Type B pancreatic cell (in vitro differentiated cells): ENCODE measurements around the gene CATSPER1. TPM values are rescaled to one million over a fixed set of nuclear protein-coding genes. Genes with fewer than 3 reads are reported as not detected.
"Not testable (repeated sequence)": the region's sequence is repeated elsewhere in the genome, so short reads cannot be mapped to it uniquely, and the experiment has no call there.

Experiments used
- DNase-seq: peaks from one replicate; pipeline ENCODE4 v3.0.0; 2021; ENCODE audit warnings: mixed read lengths; ENCODE audit not compliant: unreplicated experiment; ENCODE audit errors: extremely low spot score
- H3K27ac Mint-ChIP-seq: 2 replicates; pipeline ENCODE4 v1.8.0; 2021; ENCODE audit warnings: mild to moderate bottlenecking, mixed read lengths
- H3K27me3 Mint-ChIP-seq: 2 replicates; pipeline ENCODE4 v1.8.0; 2021; ENCODE audit warnings: mixed read lengths
- H3K36me3 Mint-ChIP-seq: 2 replicates; pipeline ENCODE4 v1.8.0; 2021; ENCODE audit warnings: mixed read lengths
- H3K4me1 Mint-ChIP-seq: one replicate; pipeline ENCODE4 v1.8.0; 2021; ENCODE audit warnings: mixed read lengths; ENCODE audit not compliant: unreplicated experiment
- H3K4me3 Mint-ChIP-seq: 2 replicates; pipeline ENCODE4 v1.8.0; 2021; ENCODE audit warnings: mild to moderate bottlenecking, mixed read lengths
- H3K9me3 Mint-ChIP-seq: 2 replicates; pipeline ENCODE4 v1.8.0; 2021; ENCODE audit warnings: mixed read lengths
- CTCF ChIP-seq: fragments of 200-600 bp; sonication (generic); conservative IDR thresholded peaks from 2 replicates; pipeline ENCODE4 v1.5.0; 2021; ENCODE audit warnings: antibody characterized with exemption, mild to moderate bottlenecking
- total RNA-seq: library from RNA; stranded (reverse); gene quantifications from 2 replicates; pipeline ENCODE4 v1.2.1, GENCODE V29; 2021; ENCODE audit warnings: low replicate concordance

The CATSPER1 gene
- total RNA-seq, 1 donor from 2014 or later: not detected

GRCh38 chr11:66037327-66037726, 11.0 kb upstream of the CATSPER1 start:
- Mint-ChIP-seq H3K36me3 (no peaks in the 10 kb centered on the region), H3K9me3 (no peaks in the 10 kb centered on the region), H3K27me3 (peaks cover 6% of the 10 kb centered on the region), H3K4me3 (no peak overlapping the region), H3K27ac (no peak overlapping the region), H3K4me1 (no peaks in the 10 kb centered on the region)
- no peak for DNase-seq
- no peak for TF ChIP-seq CTCF

- DNase-seq: no peak
- peaks cover 7% of the 10 kb centered on the region for H3K27me3 Mint-ChIP-seq
- no peaks in the 10 kb centered on the region for H3K4me1 Mint-ChIP-seq
- no peak overlapping the region for H3K27ac Mint-ChIP-seq
- no peak for TF ChIP-seq CTCF
- no peaks in the 10 kb centered on the region for H3K9me3 Mint-ChIP-seq
- no peaks in the 10 kb centered on the region for H3K36me3 Mint-ChIP-seq
- no peak overlapping the region for H3K4me3 Mint-ChIP-seq
These were observed 10.0 kb upstream of the CATSPER1 start for GRCh38 chr11:66036334-66036710.

GRCh38 chr11:66035653-66036333, 9.5 kb upstream of the CATSPER1 start:
- Mint-ChIP-seq H3K4me1 (no peaks in the 10 kb centered on the region), H3K9me3 (no peaks in the 10 kb centered on the region), H3K27me3 (peaks cover 8% of the 10 kb centered on the region), H3K36me3 (no peaks in the 10 kb centered on the region), H3K4me3 (no peak overlapping the region), H3K27ac (no peak overlapping the region)
- DNase-seq: no peak
- TF ChIP-seq CTCF: no peak

- no peak overlapping the region for H3K27ac Mint-ChIP-seq
- no peaks in the 10 kb centered on the region for H3K4me1 Mint-ChIP-seq
- no peaks in the 10 kb centered on the region for H3K9me3 Mint-ChIP-seq
- no peak for DNase-seq
- no peak overlapping the region for H3K4me3 Mint-ChIP-seq
- H3K36me3 Mint-ChIP-seq: no peaks in the 10 kb centered on the region
- H3K27me3 Mint-ChIP-seq: peaks cover 11% of the 10 kb centered on the region
- TF ChIP-seq CTCF: no peak
These were observed 6.9 kb upstream of the CATSPER1 start for GRCh38 chr11:66032957-66033735.

GRCh38 chr11:66023186-66023440, 3.2 kb downstream of the CATSPER1 start:
- not testable (repeated sequence) for H3K4me3 Mint-ChIP-seq, H3K27ac Mint-ChIP-seq, DNase-seq, H3K36me3 Mint-ChIP-seq, H3K4me1 Mint-ChIP-seq, H3K9me3 Mint-ChIP-seq
- H3K27me3 Mint-ChIP-seq: peaks cover 22% of the 10 kb centered on the region

GRCh38 chr11:66022401-66023185, 3.7 kb downstream of the CATSPER1 start:
- Mint-ChIP-seq H3K9me3 (no peaks in the 10 kb centered on the region), H3K27ac (no peak overlapping the region), H3K4me3 (no peak overlapping the region), H3K36me3 (no peaks in the 10 kb centered on the region), H3K27me3 (peaks cover 18% of the 10 kb centered on the region), H3K4me1 (no peaks in the 10 kb centered on the region)
- TF ChIP-seq CTCF: peak; percentile 93
- DNase-seq: peak; percentile 86
